ENCODE data around the gene PI16. TPM values are rescaled to one million over a fixed set of nuclear protein-coding genes. Genes with fewer than 3 reads are reported as not detected.

Gene PI16
- total and polyA plus RNA-seq, 2 experiments from 2014 or later = 227 to 390 TPM

DNA sequence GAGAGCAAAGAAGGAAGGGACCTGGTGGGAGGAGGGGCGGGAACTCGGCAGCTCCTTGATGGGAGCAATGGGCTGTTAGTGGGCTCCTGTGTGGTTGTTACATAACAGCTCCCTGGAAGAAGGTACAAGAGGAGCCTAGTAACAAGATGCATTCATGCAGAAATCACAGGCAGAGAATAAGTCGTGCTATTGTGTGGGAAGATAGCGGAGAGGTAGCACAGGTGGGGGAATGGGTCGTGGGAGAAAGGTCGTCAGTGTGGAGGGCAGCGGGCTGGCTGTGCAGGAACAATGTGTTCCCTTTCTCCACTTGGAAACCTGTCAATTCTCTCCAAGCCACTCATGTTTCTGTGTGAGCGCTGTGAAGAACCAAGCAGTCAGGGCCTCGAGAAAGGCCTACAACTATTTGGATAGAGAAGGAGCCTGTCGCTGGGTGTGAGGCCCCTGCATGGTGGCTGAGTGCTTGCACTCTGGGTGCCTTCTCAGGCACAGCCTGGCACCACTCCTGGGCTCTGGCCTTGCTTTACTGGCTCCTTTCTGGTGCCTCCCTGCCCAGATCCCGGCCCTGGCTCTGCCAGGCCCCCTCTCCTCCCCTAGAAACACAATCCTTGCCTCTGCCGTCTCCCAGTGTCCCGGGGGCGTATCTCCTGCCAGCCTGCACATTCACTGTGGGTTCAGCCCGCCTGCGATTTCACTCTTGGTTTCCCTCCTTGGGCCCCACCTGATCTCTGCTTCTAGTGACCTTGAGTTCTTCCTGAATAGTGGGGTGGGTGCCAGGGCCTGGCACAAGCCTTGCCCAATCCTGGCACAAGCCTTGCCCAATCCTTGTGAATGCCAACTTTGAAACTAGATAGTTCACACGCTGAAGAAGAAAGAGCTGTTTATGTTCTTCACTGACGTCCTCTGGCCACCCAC, 43.5 kb downstream of the PI16 start:
- no peaks in the 10 kb centered on the region for H3F3A ChIP-seq (ENCODE audit: insufficient read depth)
- H3K4me3 ChIP-seq = no peak overlapping the region
- no peaks in the 10 kb centered on the region for H4K20me1 ChIP-seq (ENCODE audit: insufficient read depth)
- no peaks in the 10 kb centered on the region for H3K36me3 ChIP-seq (ENCODE audit: low read depth)
- no peaks in the 10 kb centered on the region for H3K27me3 ChIP-seq (replicated peaks; ENCODE audit: insufficient read depth)
- no peaks in the 10 kb centered on the region for H3K9me3 ChIP-seq (ENCODE audit: low read depth)
- no peak overlapping the region for H3K4me2 ChIP-seq (ENCODE audit: unreplicated experiment)
- WGBS, 2 experiments (ENCODE audit: low coverage in 1 of 2, low lambda C conversion rate in 2 of 2, missing lambda C conversion rate in 2 of 2) = 61 to 64% methylated on average over 18 of the region's 18 CpGs
- H2AFZ ChIP-seq = no peak overlapping the region
- DNase-seq = no peak
- no peaks in the 10 kb centered on the region for H3K79me2 ChIP-seq (ENCODE audit: insufficient read depth)
- TF ChIP-seq EZH2phosphoT487 (IDR thresholded peaks at IDR 0.05; ENCODE audit: insufficient read depth, low read depth) (no peak), EZH2 (IDR thresholded peaks at IDR 0.05; ENCODE audit: insufficient read depth, poor library complexity, severe bottlenecking) (no peak)
- no peak overlapping the region for H3K27ac ChIP-seq
- in situ Hi-C loops (cut with MboI) = no loop called here
- H3K9ac ChIP-seq = no peak overlapping the region
- no peaks in the 10 kb centered on the region for H3K9me2 ChIP-seq (ENCODE audit: insufficient read depth)
- no peaks in the 10 kb centered on the region for H3K4me1 ChIP-seq (ENCODE audit: insufficient read depth)

DNA sequence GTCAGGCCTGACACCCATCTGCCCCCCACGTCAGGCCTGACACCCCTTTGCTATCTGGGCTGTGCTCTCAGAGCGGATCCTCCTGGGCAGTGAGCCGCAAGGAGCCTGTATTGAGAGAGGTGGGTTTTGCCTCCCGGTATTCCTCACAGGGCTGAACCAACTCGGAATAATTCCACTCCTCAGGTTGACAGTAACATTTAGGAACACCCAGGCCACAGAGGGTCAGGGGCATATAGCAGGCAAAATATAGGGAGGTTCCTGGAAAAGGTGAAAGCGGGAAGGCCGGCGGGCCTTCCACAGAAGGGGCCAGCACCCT, 44.1 kb downstream of the PI16 start:
- TF ChIP-seq EZH2phosphoT487 (IDR thresholded peaks at IDR 0.05; ENCODE audit: insufficient read depth, low read depth) (no peak), EZH2 (IDR thresholded peaks at IDR 0.05; ENCODE audit: insufficient read depth, poor library complexity, severe bottlenecking) (no peak)
- DNase-seq = no peak
- in situ Hi-C loops (cut with MboI) = no loop called here
- Histone ChIP-seq H3K9me3 (ENCODE audit: low read depth) (no peaks in the 10 kb centered on the region), H3K36me3 (ENCODE audit: low read depth) (no peaks in the 10 kb centered on the region), H3F3A (ENCODE audit: insufficient read depth) (no peaks in the 10 kb centered on the region), H3K4me1 (ENCODE audit: insufficient read depth) (no peaks in the 10 kb centered on the region), H3K4me3 (no peak overlapping the region), H3K4me2 (ENCODE audit: unreplicated experiment) (no peak overlapping the region), H3K9ac (no peak overlapping the region), H2AFZ (no peak overlapping the region), H3K79me2 (ENCODE audit: insufficient read depth) (no peaks in the 10 kb centered on the region), H4K20me1 (ENCODE audit: insufficient read depth) (no peaks in the 10 kb centered on the region), H3K27ac (no peak overlapping the region), H3K9me2 (ENCODE audit: insufficient read depth) (no peaks in the 10 kb centered on the region), H3K27me3 (replicated peaks; ENCODE audit: insufficient read depth) (no peaks in the 10 kb centered on the region)
- 79 to 82% methylated on average over 8 of the region's 8 CpGs for WGBS, 2 experiments (ENCODE audit: low coverage in 1 of 2, low lambda C conversion rate in 2 of 2, missing lambda C conversion rate in 2 of 2)

DNA sequence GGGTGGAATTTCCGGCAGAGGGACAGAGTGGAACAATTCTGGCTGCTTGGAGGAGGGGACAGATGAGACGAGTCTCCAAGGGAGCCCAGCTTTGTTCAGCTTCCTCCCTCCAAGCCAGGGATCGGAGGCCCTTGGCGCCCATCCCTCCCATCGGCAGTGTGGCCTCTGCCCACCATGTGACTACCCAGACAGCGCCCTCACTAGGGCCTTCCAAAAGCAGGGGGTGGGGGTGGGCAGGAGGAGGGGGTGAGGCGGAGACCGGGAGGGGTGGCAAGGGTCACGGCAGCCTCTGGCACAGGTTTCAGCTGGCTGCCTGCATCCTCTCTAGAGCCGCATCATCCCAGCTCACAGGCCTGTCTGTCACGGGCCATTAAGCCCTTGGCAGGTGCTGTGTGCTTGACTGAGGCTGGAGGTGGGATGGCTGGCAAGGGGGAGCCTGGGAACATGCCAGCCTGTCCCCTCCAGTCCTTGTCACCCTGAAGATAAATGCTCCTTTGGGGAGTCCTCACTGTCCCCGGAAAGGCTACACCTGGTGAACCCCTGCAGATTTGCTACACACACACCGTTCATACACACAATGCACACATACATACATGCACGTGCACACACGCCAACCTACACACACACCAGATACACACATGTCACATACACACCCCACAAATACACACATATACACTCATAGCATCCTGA, 44.7 kb downstream of the PI16 start:
- H3K4me1 ChIP-seq (ENCODE audit: insufficient read depth) = no peaks in the 10 kb centered on the region
- H3K27me3 ChIP-seq (replicated peaks; ENCODE audit: insufficient read depth) = no peaks in the 10 kb centered on the region
- no peak for DNase-seq
- no peak overlapping the region for H3K9ac ChIP-seq
- H2AFZ ChIP-seq = no peak overlapping the region
- no peak overlapping the region for H3K4me3 ChIP-seq
- TF ChIP-seq EZH2phosphoT487 (IDR thresholded peaks at IDR 0.05; ENCODE audit: insufficient read depth, low read depth) = no peak
- no peak for TF ChIP-seq EZH2 (IDR thresholded peaks at IDR 0.05; ENCODE audit: insufficient read depth, poor library complexity, severe bottlenecking)
- H3K4me2 ChIP-seq (ENCODE audit: unreplicated experiment) = no peak overlapping the region
- in situ Hi-C loops (cut with MboI) = no loop called here
- no peaks in the 10 kb centered on the region for H3K36me3 ChIP-seq (ENCODE audit: low read depth)
- H3K79me2 ChIP-seq (ENCODE audit: insufficient read depth) = no peaks in the 10 kb centered on the region
- H3F3A ChIP-seq (ENCODE audit: insufficient read depth) = no peaks in the 10 kb centered on the region
- H3K27ac ChIP-seq = no peak overlapping the region
- H3K9me3 ChIP-seq (ENCODE audit: low read depth) = no peaks in the 10 kb centered on the region
- no peaks in the 10 kb centered on the region for H3K9me2 ChIP-seq (ENCODE audit: insufficient read depth)
- 65 to 71% methylated on average over 10 to 15 of the region's 15 CpGs for WGBS, 2 experiments (ENCODE audit: low coverage in 1 of 2, low lambda C conversion rate in 2 of 2, missing lambda C conversion rate in 2 of 2)
- no peaks in the 10 kb centered on the region for H4K20me1 ChIP-seq (ENCODE audit: insufficient read depth)

DNA sequence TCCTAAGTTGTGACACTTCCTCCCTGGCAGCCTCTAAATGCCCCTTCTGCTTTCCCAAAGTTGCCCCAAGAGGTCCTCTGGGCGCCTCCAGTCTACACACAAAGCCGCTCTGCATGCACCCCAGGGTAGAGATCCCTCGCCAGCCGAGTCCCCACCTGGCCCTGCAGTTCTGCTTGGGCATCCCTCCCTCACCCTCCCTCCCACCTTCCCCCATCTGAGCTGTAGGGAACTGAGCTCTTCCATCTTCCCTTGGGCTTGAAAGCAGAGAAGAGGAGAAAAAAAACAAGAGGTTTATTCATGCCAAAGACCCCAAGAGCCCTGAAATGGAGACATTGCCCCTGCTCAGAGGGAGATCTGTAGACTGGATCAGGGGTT, 45.2 kb downstream of the PI16 start:
- Histone ChIP-seq H3K4me1 (ENCODE audit: insufficient read depth) (no peaks in the 10 kb centered on the region), H4K20me1 (ENCODE audit: insufficient read depth) (no peaks in the 10 kb centered on the region), H3K79me2 (ENCODE audit: insufficient read depth) (no peaks in the 10 kb centered on the region), H3K4me3 (no peak overlapping the region), H3K9me3 (ENCODE audit: low read depth) (no peaks in the 10 kb centered on the region), H3K27me3 (replicated peaks; ENCODE audit: insufficient read depth) (no peaks in the 10 kb centered on the region), H3K27ac (no peak overlapping the region), H3K9ac (no peak overlapping the region), H3K4me2 (ENCODE audit: unreplicated experiment) (no peak overlapping the region), H3F3A (ENCODE audit: insufficient read depth) (no peaks in the 10 kb centered on the region), H3K9me2 (ENCODE audit: insufficient read depth) (no peaks in the 10 kb centered on the region), H2AFZ (no peak overlapping the region), H3K36me3 (ENCODE audit: low read depth) (no peaks in the 10 kb centered on the region)
- TF ChIP-seq EZH2phosphoT487 (IDR thresholded peaks at IDR 0.05; ENCODE audit: insufficient read depth, low read depth) = no peak
- TF ChIP-seq EZH2 (IDR thresholded peaks at IDR 0.05; ENCODE audit: insufficient read depth, poor library complexity, severe bottlenecking) = no peak
- DNase-seq = no peak
- 91 to 96% methylated on average over 4 of the region's 4 CpGs for WGBS, 2 experiments (ENCODE audit: low coverage in 1 of 2, low lambda C conversion rate in 2 of 2, missing lambda C conversion rate in 2 of 2)
- in situ Hi-C loops (cut with MboI) = loop anchor here (10.0 kb wide), 1 partner anchor 225 kb away; no protein-coding TSS in a partner anchor

All from GM23248 (cell line).